ENCODE measurements around the gene ANKRD44.
A peak's percentile ranks its signal among the peaks of the same experiment; 100 is the strongest.

Gene ANKRD44

DNA sequence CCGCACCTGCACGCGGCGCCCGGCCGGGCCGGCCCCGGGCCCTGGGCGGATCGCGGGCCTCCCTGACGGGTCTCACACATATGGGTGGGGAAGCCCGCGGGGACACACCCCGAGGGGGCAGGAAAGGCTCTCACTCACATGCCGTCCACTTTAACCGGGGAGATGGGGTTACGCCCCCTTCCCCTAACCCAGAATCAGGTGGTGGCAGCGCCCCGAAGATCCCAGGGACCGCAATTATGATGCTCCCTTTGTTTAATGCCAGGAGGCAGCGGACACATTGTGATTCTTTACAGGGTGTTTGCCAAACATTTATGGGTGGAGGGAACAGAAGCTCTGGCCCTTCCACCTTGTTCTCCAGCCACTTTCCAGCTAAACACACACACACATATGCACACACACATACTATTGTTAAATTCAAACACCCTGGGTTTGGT is 424 bp upstream of the ANKRD44 start:
- DNase-seq (ENCODE audit: extremely low spot score), result no peak
- ChIA-PET CTCF (interaction anchor here (0.6 to 3.8 kb wide), 28 partner anchors 8 to 197 kb away, joined by 3 to 29 read pairs (median 4); no protein-coding TSS in a partner anchor), POLR2A (no interaction called here)
- no peak for TF ChIP-seq CTCF (IDR thresholded peaks at IDR 0.05; ENCODE audit: control extremely low read depth, extremely low read depth, low read depth, missing control alignments)

GRCh38 chr2:197309691-197310231 is 819 bp downstream of the ANKRD44 start:
- ChIA-PET CTCF (interaction anchor here (0.7 to 6.1 kb wide), 14 partner anchors 10 to 196 kb away, joined by 3 to 32 read pairs (median 4); no protein-coding TSS in a partner anchor), POLR2A (interaction anchor here (1.7 kb wide), 1 partner anchor 14 kb away, joined by 6 read pairs; no protein-coding TSS in a partner anchor)
- no peak for DNase-seq (ENCODE audit: extremely low spot score)
- no peak for TF ChIP-seq CTCF (IDR thresholded peaks at IDR 0.05; ENCODE audit: control extremely low read depth, extremely low read depth, low read depth, missing control alignments)

- CTCF ChIA-PET, result interaction anchor here (0.7 to 6.1 kb wide), 17 partner anchors 10 to 195 kb away, joined by 3 to 32 read pairs (median 4); no protein-coding TSS in a partner anchor
Observed at GRCh38 chr2:197308996-197309690, 1.4 kb downstream of the ANKRD44 start.

DNA sequence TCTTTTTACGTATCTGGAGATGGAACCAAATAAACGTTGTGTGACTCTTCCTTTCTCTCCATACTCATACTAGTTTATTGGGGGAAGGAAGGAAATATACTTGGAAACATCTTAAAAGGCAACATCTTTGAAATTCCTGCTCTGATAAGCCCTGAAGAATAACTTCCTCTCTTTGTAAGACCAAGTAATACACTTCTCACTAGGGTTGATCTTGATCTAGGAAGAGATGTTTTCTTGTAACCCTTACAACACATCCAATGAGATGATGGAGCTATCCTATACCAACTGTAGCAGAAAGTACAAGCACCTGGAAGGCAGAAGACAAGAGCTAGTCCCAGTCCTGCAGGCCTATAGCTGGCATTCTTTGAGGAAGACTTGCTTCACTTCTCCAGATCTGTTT is 2.0 kb downstream of the ANKRD44 start:
- ChIA-PET POLR2A (no interaction called here), CTCF (interaction anchor here (1.0 to 6.1 kb wide), 14 partner anchors 9 to 195 kb away, joined by 3 to 32 read pairs (median 4); no protein-coding TSS in a partner anchor)
- no peak for DNase-seq (ENCODE audit: extremely low spot score)
- no peak for TF ChIP-seq CTCF (IDR thresholded peaks at IDR 0.05; ENCODE audit: control extremely low read depth, extremely low read depth, low read depth, missing control alignments)

More at GRCh38 chr2:197308996-197309690, 1.4 kb downstream of the ANKRD44 start:
- no peak for DNase-seq (ENCODE audit: extremely low spot score)
- TF ChIP-seq CTCF (IDR thresholded peaks at IDR 0.05; ENCODE audit: control extremely low read depth, extremely low read depth, low read depth, missing control alignments), result no peak
- POLR2A ChIA-PET, result interaction anchor here (1.7 kb wide), 1 partner anchor 13 kb away, joined by 6 read pairs; no protein-coding TSS in a partner anchor

DNA sequence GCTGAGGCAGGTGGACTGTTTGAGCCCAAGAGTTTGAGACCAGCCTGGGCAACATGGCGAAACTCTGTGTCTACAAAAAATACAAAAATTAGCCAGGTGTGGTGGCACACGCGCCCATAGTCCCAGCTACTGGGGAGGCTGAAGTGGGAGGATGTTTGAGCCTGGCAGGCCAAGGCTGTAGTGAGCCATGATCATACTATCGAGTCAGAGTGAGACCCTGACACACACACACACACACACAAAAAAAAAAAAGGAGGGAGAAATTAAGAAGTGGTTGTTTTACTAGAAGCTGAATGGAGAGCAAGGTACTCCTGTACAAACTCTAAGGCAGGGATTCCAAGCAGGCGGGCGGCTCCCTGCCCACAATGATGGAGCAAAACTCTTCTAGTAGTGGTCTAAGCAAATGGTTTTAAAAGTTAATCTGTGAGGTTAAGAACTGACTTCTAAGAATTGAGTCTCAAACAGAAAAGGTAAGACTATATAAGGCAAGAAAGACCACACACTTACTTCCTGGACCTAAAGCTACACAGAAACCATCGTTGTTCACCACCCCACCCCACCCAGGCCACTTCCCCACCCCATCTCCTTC is 2.6 kb downstream of the ANKRD44 start:
- ChIA-PET CTCF (interaction anchor here (1.1 to 6.1 kb wide), 13 partner anchors 12 to 195 kb away, joined by 3 to 32 read pairs (median 4); no protein-coding TSS in a partner anchor), POLR2A (interaction anchor here (0.7 kb wide), 1 partner anchor 149 kb away, joined by 3 read pairs; no protein-coding TSS in a partner anchor)
- no peak for TF ChIP-seq CTCF (IDR thresholded peaks at IDR 0.05; ENCODE audit: control extremely low read depth, extremely low read depth, low read depth, missing control alignments)
- peak; percentile 40 for DNase-seq (ENCODE audit: extremely low spot score)
